GM20431 (cell line): Measurements from ENCODE around the gene PPP6R1.
"Not testable (repeated sequence)": the region's sequence is repeated elsewhere in the genome, so short reads cannot be mapped to it uniquely, and the experiment has no call there.

Experiments used
- in situ Hi-C: fragments of 300-500 bp; cut with MseI, MboI; formaldehyde crosslinking; loops from one replicate; pipeline ENCODE4 v1.15.0; 2020; ENCODE audit warnings: low sequenced_read_pairs; ENCODE audit not compliant: unreplicated experiment

The PPP6R1 gene

DNA sequence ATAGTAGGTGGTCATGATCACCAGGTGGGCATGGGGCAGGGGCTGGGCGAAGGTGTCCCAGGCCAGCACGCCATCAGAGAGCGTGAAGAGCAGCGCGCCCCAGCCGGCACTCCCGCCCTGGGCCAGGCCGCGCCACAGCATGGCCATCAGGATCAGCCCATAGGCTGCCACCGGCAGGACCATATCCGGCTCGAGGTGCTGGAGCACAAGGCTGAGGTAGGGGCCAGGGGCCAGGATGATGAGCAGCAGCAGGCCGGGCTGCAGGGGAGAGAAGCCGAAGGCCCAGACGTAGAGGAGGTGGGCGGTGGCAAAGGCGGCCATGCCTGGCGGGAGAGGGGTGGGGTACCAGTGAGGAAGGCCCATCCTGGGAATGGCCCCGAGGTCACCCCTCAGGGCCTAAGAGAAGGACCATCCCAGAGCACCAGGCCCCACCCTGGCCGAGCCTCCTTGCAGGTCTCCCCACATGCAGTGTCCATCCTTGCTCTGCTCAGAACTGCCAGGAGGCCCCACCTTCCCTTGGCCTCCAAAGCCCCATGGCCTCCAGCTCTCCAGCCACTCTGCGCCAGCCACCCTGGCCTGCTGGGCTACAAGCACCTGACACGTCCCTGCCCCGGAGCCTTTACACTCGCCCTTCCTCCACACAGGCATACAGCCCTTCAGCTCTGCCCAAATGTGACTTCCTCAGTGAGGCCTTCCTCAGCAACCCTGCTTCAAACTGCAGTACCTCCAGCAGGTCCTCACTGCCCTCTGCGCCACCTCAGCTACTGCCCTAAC, 31.4 kb downstream of the PPP6R1 start:
- in situ Hi-C loops, result no loop called here

- in situ Hi-C loops, result no loop called here
These were observed 32.0 kb downstream of the PPP6R1 start for GRCh38 chr19:55226788-55227187.

DNA sequence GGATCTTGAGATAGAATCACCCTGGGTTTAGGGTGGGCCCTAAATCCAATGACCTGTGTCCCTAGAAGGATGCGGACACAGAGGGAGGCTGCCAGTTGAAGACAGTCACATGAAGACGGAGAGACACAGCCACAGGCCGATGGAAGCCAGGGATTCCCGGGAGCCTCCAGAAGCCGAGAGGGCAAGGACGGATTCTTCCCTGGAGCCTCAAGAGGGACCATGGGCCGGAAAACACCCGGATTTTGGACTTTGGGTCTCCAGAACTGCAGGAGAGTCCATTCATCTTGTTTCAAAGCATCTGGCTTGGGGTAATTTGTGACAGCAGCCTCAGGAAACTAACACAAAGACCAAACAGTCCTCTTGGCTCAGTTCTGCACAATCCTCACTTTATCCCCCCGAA, 32.5 kb downstream of the PPP6R1 start:
- in situ Hi-C loops, result no loop called here

GRCh38 chr19:55225415-55225958, 33.3 kb downstream of the PPP6R1 start:
- in situ Hi-C loops, result no loop called here

DNA sequence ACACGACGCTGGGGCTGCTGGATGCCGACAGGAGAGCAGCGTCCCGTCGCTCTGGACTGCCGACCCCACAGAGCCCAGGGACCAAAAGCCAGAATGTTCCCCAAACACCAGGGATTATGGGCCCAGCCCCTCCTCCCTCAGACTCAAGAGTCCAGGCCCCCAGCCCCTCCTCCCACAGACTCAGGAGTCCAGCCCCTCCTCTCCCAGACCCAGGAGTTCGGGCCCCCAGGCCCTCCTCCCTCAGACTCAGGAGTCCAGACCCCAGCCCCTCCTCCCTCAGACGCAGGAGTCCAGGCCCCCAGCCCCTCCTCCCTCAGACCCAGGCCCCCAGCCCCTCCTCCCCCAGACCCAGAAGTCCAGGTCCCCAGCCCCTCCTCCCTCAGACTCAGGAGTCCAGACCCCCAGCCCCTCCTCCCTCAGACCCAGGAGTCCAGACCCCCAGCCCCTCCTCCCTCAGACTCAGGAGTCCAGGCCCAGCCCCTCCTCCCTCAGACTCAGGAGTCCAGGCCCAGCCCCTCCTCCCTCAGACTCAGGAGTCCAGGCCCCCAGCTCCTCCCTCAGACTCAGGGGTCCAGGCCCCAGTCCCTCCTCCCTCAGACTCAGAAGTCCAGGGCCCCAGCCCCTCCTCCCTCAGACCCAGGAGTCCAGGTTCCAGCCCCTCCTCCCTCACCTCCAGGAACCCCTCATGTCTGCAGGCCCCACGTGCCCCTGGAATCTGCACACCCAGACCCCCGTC, 34.0 kb downstream of the PPP6R1 start:
- in situ Hi-C loops, result not testable (repeated sequence)

GRCh38 chr19:55224038-55224665, 34.7 kb downstream of the PPP6R1 start:
- in situ Hi-C loops, result no loop called here

DNA sequence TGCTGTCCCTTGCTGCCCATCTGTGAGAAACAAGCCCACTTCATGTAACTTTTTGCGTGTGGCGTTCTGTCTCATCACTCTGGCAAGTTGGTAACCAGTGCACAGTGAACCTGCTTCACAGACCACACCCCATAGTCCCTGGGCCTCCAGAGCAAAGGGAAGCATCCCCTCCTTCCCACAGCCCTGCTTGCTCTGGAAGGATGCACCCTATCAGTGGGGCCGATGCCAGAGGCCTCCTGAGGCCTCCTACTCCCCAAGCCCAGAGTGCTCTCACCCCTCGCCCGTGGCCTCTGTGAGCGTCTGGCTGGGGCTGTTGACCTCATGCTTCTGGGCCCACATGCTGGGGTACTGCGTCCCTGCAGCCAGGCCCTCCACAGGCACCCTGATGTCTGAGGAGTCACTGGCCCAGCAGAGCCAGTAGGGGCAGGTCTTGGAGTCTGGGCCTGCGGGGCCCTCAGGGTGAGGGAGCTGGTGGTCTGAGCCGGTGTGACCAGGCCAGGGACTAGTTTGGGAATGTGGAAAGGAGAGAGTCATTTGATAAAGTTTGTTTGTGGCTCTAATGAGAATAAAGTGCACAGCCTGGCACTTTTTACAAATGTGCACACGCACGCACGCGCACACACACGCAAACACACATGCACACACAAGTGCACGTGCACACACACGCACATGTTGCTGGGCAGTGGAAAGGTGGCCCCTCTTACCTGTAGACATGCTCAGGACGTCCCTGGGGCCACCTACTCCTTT, 35.4 kb downstream of the PPP6R1 start:
- in situ Hi-C loops, result no loop called here

- in situ Hi-C loops, result no loop called here
These were observed 38.3 kb downstream of the PPP6R1 start for GRCh38 chr19:55220525-55220924.

DNA sequence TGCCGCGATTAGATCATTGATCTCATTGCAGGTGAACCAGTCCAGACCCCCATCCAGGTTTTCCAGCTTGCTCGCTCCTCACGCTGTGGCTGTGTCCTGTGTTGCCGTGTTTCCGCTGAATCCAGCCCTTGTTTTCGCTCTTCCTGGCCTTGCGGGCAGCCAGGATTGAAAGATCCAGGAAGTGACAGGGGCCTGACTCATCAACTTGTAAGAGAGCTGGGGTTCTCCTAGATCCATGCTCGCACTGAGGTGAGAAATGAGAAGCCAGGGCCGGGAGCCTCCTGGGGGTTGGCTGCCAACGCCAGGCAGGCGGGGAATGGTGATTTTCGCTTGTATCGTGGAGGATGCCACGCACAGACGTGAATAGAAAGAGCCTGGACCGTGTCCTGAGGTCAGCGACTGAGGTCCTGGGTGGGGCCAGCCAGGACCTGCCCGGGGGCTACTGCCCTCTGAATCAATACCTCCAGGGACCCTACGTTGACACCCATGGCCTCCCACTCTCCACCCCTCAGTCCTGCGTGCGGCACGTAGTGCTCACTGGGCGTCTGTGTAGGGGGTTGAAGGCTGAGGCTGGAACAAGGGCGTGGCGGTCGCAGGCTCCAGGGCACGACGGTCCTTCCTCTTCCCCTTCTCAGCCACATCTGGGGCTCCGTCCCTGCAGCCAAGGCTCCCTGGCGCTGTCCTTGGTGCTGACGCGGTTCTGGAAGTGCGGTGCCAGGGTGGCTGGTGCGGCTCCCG, 42.2 kb downstream of the PPP6R1 start:
- in situ Hi-C loops, result no loop called here

DNA sequence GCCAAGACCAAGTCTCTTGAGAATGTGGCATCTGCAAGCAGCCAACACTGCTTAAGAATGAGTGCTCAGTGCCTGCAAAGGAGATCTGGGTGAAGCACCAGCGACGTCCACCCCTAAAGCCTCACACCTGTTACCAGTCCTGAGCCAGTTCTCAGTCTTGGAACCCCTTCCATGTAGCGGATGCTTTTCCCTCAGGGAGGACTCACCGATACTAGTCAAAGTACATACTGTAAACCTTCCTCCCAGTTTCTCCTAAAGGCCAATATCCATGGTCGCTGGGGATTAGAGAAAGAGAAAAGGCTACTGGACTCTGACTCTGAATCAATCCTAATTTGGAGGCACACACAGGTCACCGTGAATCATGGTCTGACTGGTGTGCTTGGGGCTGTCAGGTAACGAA, 45.3 kb downstream of the PPP6R1 start:
- in situ Hi-C loops, result no loop called here

GRCh38 chr19:55212447-55212846, 46.4 kb downstream of the PPP6R1 start:
- in situ Hi-C loops, result no loop called here

DNA sequence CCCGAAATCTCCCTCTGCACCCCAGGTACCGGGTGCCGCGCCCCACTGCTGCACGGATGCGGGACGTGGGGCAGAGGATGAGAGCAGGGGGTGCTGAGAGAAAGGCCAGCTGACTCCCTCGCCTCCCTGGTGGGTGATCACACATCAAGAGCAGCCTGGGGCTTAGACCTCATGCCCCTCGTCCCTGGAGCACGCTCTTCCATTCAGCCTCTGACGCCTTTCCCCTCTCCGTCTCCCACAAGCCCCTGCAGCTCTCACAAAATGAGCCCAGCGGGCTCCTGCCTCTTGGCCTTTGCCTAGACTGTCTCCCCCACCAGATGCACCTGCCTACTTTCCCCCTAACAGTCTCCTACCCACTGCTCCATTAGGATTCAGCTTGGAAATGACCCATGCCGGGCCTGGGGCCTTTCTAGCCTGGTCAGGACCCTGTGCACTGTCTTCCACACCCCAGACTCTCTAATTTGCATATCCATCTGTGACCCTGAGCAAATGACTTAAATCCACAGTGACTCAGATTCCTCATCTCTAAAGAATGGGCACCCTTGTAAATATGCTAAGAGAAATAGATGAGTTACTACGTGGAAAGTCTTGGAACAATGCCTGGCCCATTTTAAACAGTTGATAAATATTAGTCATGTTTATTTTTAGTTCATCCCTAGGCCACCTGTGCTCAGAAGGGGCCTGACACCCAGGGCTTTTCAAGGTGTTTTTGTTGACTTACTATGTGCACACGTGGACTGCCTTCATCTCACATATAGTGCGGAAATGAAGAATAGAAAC, 48.9 kb downstream of the PPP6R1 start:
- in situ Hi-C loops, result no loop called here

DNA sequence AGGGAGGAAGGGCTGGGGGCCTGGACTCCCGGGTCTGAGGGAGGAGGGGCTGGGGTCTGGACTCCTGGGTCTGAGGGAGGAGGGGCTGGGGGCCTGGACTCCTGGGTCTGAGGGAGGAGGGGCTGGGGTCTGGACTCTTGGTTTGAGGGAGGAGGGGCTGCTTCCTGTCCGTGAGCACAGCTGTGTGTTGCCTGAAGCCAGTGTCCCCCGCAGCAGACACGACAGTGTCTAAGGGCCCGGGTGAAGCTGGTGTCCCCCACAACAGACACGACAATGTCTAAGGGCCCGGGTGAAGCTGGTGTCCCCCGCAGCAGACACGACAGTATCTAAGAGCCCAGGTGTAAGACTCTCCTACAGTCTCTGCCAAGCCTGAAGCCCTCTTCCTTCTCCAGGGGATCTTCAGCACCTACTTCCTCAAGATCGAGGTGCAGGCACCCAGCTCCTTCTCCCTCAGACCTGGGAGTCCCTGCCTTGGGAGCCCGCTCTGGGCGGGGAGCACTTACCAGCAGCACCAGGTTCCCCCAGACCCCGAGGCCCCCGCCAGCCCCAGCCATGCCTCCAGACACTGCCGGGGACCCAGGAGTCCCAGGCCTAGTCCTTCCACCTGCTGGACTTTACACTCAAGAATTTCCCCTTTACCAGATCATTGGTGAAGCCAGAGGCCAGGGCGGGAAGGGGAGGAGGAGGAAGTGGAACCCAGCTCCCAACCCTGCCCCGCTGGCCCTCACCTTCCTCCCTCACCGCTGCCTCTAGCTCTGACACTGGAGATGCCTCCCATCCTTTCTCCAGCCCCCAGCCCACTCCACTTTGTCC, 49.7 kb downstream of the PPP6R1 start, which contains the start of gene PTPRH:
TSS of gene PTPRH (minus strand) at position 622 of the 813 bp plus-strand sequence. CDS start at position 554, 68 bp downstream.
- in situ Hi-C loops, result no loop called here

- in situ Hi-C loops, result no loop called here
These were observed 51.9 kb downstream of the PPP6R1 start for GRCh38 chr19:55206664-55207500.

GRCh38 chr19:55202199-55202598, 56.6 kb downstream of the PPP6R1 start:
- in situ Hi-C loops, result not testable (repeated sequence)

GRCh38 chr19:55199620-55200204, 59.1 kb downstream of the PPP6R1 start:
- in situ Hi-C loops, result no loop called here

DNA sequence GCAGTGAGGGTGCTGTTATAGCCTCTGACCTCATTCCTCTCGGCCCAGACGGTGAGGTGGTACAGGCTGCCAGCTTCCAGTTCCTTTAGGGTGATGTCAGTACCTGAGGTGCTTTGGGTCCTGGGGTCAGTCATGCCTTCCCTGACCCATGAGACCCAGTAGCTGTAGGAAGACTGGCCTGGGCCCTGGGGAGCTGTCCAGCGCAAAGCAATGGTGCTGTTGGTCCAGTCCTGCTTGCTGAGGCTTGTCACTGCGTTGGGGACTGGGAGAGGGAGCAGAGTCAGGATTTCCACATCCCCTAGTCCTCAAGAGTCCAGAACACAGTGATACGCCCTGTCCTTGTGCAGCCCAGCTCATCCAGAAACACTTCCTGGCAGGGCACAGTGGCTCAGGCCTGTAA, 60.2 kb downstream of the PPP6R1 start:
- in situ Hi-C loops, result no loop called here
